ENCODE data around the gene ALDH3A2. TPM values are rescaled to one million over a fixed set of nuclear protein-coding genes. Genes with fewer than 3 reads are reported as not detected.
A peak's percentile ranks its signal among the peaks of the same experiment; 100 is the strongest.

The ALDH3A2 gene
- total and polyA plus RNA-seq, 4 donors: 63.3 to 165 (median 80.4) TPM

DNA sequence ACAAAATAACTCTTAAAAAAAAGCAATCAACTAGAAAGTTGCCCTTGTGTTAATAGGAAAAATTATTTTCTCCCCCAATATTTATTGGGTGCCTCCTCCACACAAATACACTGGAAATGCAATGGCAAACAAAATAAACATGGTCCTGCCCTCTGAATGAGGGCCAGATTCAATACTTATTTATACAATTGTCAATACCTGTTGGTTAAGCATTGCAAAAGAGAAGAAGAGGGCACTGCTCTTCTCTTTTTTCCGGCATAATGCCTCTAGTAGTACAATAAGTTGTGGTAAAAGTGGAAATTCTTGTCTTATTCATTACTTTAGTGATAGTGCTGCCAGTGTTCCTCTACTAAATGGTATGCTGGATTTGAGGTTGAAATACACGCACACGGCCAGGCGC, 22.5 kb upstream of the ALDH3A2 start:
- Histone ChIP-seq H3K4me3 (ENCODE audit: low read depth in 1 of 3, low read length in 3 of 3) (no peak overlapping the region), H3K27me3 (ENCODE audit: control insufficient read depth in 4 of 4, insufficient read depth in 4 of 4, low read length in 3 of 4) (no peaks in the 10 kb centered on the region), H3K27ac (ENCODE audit: low read depth in 1 of 2, low read length in 2 of 2) (no peak overlapping the region), H3K9me3 (ENCODE audit: control insufficient read depth in 4 of 4, low read length in 3 of 4) (no peaks in the 10 kb centered on the region), H3K4me1 (ENCODE audit: control insufficient read depth in 4 of 4, insufficient read depth in 4 of 4, low read length in 3 of 4) (peaks cover 0 to 6% (median 2%) of the 10 kb centered on the region in 4 donors), H3K9ac (ENCODE audit: low read depth in 1 of 2, low read length in 2 of 2) (no peak overlapping the region), H3K36me3 (ENCODE audit: control insufficient read depth in 4 of 4, insufficient read depth in 3 of 4, low read depth in 1 of 4, low read length in 3 of 4) (no peaks in the 10 kb centered on the region)
- 90% methylated on average over 4 of the region's 4 CpGs for WGBS
- no peak for TF ChIP-seq TAF1 (conservative IDR thresholded peaks at IDR 0.05)
- no peak for TF ChIP-seq FOXA1 (IDR thresholded peaks at IDR 0.05)
- peak in 1 of 2 donors; percentile 17 for TF ChIP-seq RAD21 (IDR thresholded peaks at IDR 0.05)
- no peak for DNase-seq (ENCODE audit: low spot score)

DNA sequence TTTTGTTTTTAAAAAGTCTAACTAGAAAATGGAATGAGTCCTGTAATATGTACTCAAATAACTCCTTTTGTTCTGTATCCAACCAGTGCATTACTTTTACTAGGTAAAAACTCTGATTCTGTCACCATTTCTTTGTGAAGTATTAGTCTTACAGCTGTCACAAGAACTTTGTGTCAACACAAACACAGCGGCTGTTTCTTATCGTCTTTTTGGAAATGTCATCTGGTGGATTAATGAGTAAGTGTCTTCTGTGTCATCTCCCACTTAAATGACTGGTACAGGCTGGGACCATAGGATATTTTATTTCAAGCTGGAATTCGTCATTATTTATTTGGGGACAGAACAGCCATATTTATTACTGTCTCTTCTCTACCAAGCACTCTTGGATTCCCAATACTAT, 19.1 kb upstream of the ALDH3A2 start:
- H3K27ac ChIP-seq (ENCODE audit: low read depth in 1 of 2, low read length in 2 of 2): no peak overlapping the region
- no peaks in the 10 kb centered on the region for H3K36me3 ChIP-seq (ENCODE audit: control insufficient read depth in 4 of 4, insufficient read depth in 3 of 4, low read depth in 1 of 4, low read length in 3 of 4)
- no peaks in the 10 kb centered on the region for H3K27me3 ChIP-seq (ENCODE audit: control insufficient read depth in 4 of 4, insufficient read depth in 4 of 4, low read length in 3 of 4)
- H3K4me3 ChIP-seq (ENCODE audit: low read depth in 1 of 3, low read length in 3 of 3): no peak overlapping the region
- 49% methylated on average over 3 of the region's 3 CpGs for WGBS
- DNase-seq (ENCODE audit: low spot score): no peak
- TF ChIP-seq, protein P1, sequence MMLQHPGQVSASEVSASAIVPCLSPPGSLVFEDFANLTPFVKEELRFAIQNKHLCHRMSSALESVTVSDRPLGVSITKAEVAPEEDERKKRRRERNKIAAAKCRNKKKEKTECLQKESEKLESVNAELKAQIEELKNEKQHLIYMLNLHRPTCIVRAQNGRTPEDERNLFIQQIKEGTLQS (IDR thresholded peaks at IDR 0.05): no peak
- TF ChIP-seq HNF4G (IDR thresholded peaks at IDR 0.05) (no peak), FOXA2 (IDR thresholded peaks at IDR 0.05) (no peak), RXRA (IDR thresholded peaks at IDR 0.05) (no peak), FOXA1 (IDR thresholded peaks at IDR 0.05) (no peak), NR2F2 (IDR thresholded peaks at IDR 0.05) (no peak), JUND (IDR thresholded peaks at IDR 0.05) (no peak), TAF1 (conservative IDR thresholded peaks at IDR 0.05) (no peak)
- H3K9me3 ChIP-seq (ENCODE audit: control insufficient read depth in 4 of 4, low read length in 3 of 4): no peaks in the 10 kb centered on the region
- H3K4me1 ChIP-seq (ENCODE audit: control insufficient read depth in 4 of 4, insufficient read depth in 4 of 4, low read length in 3 of 4): peaks cover 0 to 6% (median 3%) of the 10 kb centered on the region in 4 donors
- H3K9ac ChIP-seq (ENCODE audit: low read depth in 1 of 2, low read length in 2 of 2): no peak overlapping the region

DNA sequence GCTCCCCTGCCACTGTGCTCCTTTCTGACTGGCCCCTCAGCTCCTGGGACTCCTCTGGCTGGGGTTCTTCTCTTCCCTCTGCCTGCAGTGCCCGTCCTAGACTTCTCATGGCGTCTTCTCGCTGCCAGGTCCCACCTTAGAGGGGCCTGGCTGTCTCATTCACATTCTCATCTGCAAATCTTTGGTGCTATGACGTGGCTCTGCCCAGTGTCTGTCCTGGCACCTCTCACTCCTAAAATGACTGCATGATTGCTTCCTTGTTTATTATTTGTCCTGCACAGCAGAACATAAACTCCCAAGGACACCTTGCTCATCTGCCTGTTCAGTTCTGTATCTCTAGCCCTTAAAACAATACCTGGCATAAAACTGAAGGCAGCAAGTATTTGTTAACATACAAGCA, 18.5 kb upstream of the ALDH3A2 start:
- 88% methylated on average over 4 of the region's 4 CpGs for WGBS
- H3K27ac ChIP-seq (ENCODE audit: low read depth in 1 of 2, low read length in 2 of 2): no peak overlapping the region
- TF ChIP-seq, protein P2, sequence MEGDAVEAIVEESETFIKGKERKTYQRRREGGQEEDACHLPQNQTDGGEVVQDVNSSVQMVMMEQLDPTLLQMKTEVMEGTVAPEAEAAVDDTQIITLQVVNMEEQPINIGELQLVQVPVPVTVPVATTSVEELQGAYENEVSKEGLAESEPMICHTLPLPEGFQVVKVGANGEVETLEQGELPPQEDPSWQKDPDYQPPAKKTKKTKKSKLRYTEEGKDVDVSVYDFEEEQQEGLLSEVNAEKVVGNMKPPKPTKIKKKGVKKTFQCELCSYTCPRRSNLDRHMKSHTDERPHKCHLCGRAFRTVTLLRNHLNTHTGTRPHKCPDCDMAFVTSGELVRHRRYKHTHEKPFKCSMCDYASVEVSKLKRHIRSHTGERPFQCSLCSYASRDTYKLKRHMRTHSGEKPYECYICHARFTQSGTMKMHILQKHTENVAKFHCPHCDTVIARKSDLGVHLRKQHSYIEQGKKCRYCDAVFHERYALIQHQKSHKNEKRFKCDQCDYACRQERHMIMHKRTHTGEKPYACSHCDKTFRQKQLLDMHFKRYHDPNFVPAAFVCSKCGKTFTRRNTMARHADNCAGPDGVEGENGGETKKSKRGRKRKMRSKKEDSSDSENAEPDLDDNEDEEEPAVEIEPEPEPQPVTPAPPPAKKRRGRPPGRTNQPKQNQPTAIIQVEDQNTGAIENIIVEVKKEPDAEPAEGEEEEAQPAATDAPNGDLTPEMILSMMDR (IDR thresholded peaks at IDR 0.05; ENCODE audit: low read depth, low read length, missing input control): no peak
- TF ChIP-seq GABPA (IDR thresholded peaks at IDR 0.05 in 1 of 2, conservative IDR thresholded peaks at IDR 0.05 in 1 of 2) (no peak), RXRA (IDR thresholded peaks at IDR 0.05) (no peak), HNF4G (IDR thresholded peaks at IDR 0.05) (no peak), HNF4A (conservative IDR thresholded peaks at IDR 0.05) (no peak), FOXA1 (IDR thresholded peaks at IDR 0.05) (no peak), EGR1 (IDR thresholded peaks at IDR 0.05; ENCODE audit: low read depth in 2 of 2) (no peak), NR2F2 (IDR thresholded peaks at IDR 0.05) (no peak), TAF1 (conservative IDR thresholded peaks at IDR 0.05) (no peak), RAD21 (IDR thresholded peaks at IDR 0.05) (no peak), YY1 (IDR thresholded peaks at IDR 0.05) (no peak), SP1 (IDR thresholded peaks at IDR 0.05) (no peak)
- TF ChIP-seq, protein P3, sequence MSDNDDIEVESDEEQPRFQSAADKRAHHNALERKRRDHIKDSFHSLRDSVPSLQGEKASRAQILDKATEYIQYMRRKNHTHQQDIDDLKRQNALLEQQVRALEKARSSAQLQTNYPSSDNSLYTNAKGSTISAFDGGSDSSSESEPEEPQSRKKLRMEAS (IDR thresholded peaks at IDR 0.05): no peak
- TF ChIP-seq, protein P1 (IDR thresholded peaks at IDR 0.05): no peak
- TF ChIP-seq, protein P4, sequence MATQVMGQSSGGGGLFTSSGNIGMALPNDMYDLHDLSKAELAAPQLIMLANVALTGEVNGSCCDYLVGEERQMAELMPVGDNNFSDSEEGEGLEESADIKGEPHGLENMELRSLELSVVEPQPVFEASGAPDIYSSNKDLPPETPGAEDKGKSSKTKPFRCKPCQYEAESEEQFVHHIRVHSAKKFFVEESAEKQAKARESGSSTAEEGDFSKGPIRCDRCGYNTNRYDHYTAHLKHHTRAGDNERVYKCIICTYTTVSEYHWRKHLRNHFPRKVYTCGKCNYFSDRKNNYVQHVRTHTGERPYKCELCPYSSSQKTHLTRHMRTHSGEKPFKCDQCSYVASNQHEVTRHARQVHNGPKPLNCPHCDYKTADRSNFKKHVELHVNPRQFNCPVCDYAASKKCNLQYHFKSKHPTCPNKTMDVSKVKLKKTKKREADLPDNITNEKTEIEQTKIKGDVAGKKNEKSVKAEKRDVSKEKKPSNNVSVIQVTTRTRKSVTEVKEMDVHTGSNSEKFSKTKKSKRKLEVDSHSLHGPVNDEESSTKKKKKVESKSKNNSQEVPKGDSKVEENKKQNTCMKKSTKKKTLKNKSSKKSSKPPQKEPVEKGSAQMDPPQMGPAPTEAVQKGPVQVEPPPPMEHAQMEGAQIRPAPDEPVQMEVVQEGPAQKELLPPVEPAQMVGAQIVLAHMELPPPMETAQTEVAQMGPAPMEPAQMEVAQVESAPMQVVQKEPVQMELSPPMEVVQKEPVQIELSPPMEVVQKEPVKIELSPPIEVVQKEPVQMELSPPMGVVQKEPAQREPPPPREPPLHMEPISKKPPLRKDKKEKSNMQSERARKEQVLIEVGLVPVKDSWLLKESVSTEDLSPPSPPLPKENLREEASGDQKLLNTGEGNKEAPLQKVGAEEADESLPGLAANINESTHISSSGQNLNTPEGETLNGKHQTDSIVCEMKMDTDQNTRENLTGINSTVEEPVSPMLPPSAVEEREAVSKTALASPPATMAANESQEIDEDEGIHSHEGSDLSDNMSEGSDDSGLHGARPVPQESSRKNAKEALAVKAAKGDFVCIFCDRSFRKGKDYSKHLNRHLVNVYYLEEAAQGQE (IDR thresholded peaks at IDR 0.05): no peak
- TF ChIP-seq, protein P5, sequence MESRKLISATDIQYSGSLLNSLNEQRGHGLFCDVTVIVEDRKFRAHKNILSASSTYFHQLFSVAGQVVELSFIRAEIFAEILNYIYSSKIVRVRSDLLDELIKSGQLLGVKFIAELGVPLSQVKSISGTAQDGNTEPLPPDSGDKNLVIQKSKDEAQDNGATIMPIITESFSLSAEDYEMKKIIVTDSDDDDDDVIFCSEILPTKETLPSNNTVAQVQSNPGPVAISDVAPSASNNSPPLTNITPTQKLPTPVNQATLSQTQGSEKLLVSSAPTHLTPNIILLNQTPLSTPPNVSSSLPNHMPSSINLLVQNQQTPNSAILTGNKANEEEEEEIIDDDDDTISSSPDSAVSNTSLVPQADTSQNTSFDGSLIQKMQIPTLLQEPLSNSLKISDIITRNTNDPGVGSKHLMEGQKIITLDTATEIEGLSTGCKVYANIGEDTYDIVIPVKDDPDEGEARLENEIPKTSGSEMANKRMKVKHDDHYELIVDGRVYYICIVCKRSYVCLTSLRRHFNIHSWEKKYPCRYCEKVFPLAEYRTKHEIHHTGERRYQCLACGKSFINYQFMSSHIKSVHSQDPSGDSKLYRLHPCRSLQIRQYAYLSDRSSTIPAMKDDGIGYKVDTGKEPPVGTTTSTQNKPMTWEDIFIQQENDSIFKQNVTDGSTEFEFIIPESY (IDR thresholded peaks at IDR 0.05): no peak

More for the DNA sequence above, 18.5 kb upstream of the ALDH3A2 start:
- H3K9ac ChIP-seq (ENCODE audit: low read depth in 1 of 2, low read length in 2 of 2): no peak overlapping the region
- peaks cover 0 to 6% (median 3%) of the 10 kb centered on the region in 4 donors for H3K4me1 ChIP-seq (ENCODE audit: control insufficient read depth in 4 of 4, insufficient read depth in 4 of 4, low read length in 3 of 4)
- H3K36me3 ChIP-seq (ENCODE audit: control insufficient read depth in 4 of 4, insufficient read depth in 3 of 4, low read depth in 1 of 4, low read length in 3 of 4): no peaks in the 10 kb centered on the region
- no peaks in the 10 kb centered on the region for H3K9me3 ChIP-seq (ENCODE audit: control insufficient read depth in 4 of 4, low read length in 3 of 4)
- H3K4me3 ChIP-seq (ENCODE audit: low read depth in 1 of 3, low read length in 3 of 3): no peak overlapping the region
- DNase-seq (ENCODE audit: low spot score): no peak
- H3K27me3 ChIP-seq (ENCODE audit: control insufficient read depth in 4 of 4, insufficient read depth in 4 of 4, low read length in 3 of 4): no peaks in the 10 kb centered on the region

Measured in liver (tissue), 9 donors.